Measurements from ENCODE around the gene CLBA1.

- TF ChIP-seq, protein P1, sequence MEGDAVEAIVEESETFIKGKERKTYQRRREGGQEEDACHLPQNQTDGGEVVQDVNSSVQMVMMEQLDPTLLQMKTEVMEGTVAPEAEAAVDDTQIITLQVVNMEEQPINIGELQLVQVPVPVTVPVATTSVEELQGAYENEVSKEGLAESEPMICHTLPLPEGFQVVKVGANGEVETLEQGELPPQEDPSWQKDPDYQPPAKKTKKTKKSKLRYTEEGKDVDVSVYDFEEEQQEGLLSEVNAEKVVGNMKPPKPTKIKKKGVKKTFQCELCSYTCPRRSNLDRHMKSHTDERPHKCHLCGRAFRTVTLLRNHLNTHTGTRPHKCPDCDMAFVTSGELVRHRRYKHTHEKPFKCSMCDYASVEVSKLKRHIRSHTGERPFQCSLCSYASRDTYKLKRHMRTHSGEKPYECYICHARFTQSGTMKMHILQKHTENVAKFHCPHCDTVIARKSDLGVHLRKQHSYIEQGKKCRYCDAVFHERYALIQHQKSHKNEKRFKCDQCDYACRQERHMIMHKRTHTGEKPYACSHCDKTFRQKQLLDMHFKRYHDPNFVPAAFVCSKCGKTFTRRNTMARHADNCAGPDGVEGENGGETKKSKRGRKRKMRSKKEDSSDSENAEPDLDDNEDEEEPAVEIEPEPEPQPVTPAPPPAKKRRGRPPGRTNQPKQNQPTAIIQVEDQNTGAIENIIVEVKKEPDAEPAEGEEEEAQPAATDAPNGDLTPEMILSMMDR (IDR thresholded peaks at IDR 0.05), result no peak
- no peak for TF ChIP-seq POLR2A (IDR thresholded peaks at IDR 0.05)
Measured at GRCh38 chr14:105006831-105007592, 21.4 kb downstream of the CLBA1 start.

Measured in heart left ventricle (tissue), 13 donors.